Measurements from ENCODE around the gene RNF5. TPM values are rescaled to one million over a fixed set of nuclear protein-coding genes. Genes with fewer than 3 reads are reported as not detected.

RNF5 gene
- polyA plus RNA-seq, 1 of the 3 experiments (the other 2 are of a cell fraction), result 110 TPM

DNA sequence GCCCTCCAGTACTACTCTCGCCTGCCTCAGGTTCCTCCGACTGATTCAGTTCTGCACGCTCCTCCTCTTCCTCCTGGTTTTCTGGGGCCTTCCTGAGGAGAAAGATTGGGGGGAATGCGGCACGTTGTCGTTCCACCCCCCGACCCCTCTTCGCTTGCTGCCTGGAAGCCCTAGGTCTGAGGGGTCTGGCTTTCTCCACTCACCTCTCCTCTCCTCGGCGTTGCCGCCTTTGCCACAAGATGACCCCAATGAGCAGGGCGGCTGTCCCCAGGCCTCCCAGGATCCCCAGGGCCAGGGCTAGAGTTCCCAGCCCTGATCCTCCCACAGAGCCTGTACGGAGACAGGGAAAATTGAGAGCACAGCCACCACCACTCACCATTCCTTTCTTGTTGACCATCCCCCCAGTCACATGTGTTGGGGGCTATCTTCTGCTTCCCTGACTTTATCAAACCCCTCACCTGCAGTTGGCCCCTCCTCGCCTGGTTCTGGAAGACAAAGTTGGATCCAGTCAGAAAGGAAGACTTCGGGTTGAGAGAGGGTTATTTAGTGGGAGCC lies 3.0 kb downstream of the RNF5 start (continued):
- TF ChIP-seq, protein P1, sequence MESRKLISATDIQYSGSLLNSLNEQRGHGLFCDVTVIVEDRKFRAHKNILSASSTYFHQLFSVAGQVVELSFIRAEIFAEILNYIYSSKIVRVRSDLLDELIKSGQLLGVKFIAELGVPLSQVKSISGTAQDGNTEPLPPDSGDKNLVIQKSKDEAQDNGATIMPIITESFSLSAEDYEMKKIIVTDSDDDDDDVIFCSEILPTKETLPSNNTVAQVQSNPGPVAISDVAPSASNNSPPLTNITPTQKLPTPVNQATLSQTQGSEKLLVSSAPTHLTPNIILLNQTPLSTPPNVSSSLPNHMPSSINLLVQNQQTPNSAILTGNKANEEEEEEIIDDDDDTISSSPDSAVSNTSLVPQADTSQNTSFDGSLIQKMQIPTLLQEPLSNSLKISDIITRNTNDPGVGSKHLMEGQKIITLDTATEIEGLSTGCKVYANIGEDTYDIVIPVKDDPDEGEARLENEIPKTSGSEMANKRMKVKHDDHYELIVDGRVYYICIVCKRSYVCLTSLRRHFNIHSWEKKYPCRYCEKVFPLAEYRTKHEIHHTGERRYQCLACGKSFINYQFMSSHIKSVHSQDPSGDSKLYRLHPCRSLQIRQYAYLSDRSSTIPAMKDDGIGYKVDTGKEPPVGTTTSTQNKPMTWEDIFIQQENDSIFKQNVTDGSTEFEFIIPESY (IDR thresholded peaks at IDR 0.05; ENCODE audit: borderline replicate concordance, low read depth), result no peak
- no peak for TF ChIP-seq FOXM1 (IDR thresholded peaks at IDR 0.05; ENCODE audit: low read depth)
- no peak for TF ChIP-seq FOXJ3 (CRISPR knock-in tag; IDR thresholded peaks at IDR 0.05)
- no peak for TF ChIP-seq EP300 (IDR thresholded peaks at IDR 0.05; ENCODE audit: borderline replicate concordance in 1 of 2, low read depth in 1 of 2, low read length in 1 of 2)
- TF ChIP-seq RFX5 (IDR thresholded peaks at IDR 0.05; ENCODE audit: low read length), result no peak
- TF ChIP-seq MEF2A (IDR thresholded peaks at IDR 0.05; ENCODE audit: borderline replicate concordance, low read depth), result no peak
- TF ChIP-seq POLR2AphosphoS5 (IDR thresholded peaks at IDR 0.05; ENCODE audit: low read depth, low read length), result no peak
- TF ChIP-seq, protein P2, sequence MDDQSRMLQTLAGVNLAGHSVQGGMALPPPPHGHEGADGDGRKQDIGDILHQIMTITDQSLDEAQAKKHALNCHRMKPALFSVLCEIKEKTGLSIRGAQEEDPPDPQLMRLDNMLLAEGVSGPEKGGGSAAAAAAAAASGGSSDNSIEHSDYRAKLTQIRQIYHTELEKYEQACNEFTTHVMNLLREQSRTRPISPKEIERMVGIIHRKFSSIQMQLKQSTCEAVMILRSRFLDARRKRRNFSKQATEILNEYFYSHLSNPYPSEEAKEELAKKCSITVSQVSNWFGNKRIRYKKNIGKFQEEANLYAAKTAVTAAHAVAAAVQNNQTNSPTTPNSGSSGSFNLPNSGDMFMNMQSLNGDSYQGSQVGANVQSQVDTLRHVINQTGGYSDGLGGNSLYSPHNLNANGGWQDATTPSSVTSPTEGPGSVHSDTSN (IDR thresholded peaks at IDR 0.05), result no peak
- TF ChIP-seq JUND (IDR thresholded peaks at IDR 0.05), result no peak
- TF ChIP-seq, protein P3, sequence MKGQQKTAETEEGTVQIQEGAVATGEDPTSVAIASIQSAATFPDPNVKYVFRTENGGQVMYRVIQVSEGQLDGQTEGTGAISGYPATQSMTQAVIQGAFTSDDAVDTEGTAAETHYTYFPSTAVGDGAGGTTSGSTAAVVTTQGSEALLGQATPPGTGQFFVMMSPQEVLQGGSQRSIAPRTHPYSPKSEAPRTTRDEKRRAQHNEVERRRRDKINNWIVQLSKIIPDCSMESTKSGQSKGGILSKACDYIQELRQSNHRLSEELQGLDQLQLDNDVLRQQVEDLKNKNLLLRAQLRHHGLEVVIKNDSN (IDR thresholded peaks at IDR 0.05; ENCODE audit: borderline replicate concordance, low read depth), result no peak
- no peak for TF ChIP-seq MXI1 (IDR thresholded peaks at IDR 0.05; ENCODE audit: low read depth, low read length)

DNA sequence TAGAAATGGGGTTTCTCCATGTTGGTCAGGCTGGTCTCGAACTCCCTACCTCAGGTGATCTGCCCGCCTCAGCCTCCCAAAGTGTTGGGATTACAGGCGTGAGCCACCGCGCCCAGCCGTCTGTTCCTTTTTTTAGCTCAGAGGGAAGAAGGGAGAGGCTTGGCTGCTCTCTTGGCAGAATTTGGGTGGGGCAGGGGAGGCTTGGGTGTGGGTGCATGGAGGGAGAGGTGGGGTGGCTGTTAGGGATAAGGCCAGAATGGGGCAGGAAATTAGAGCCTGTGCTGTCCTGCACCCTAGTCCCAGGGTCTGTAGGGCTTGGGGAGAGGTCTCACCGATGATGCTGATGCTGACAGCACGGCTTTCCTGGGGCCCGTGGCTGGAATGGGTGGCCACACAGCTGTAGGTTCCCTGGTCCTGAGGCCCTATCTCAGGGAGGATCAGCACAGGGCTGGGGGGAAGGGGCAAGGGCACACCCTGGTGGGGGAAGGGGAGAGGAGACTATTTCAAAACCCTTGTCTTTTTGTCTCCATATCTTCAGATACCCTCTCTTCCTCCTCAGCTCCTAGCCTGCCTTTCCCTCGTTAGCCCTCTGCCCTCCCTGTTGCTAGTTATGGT lies 3.8 kb downstream of the RNF5 start:
- H3K4me2 ChIP-seq, result no peak overlapping the region
- no peak overlapping the region for H3K4me3 ChIP-seq (ENCODE audit: low read depth in 2 of 2, low read length in 1 of 2)
- no peak overlapping the region for H3K27ac ChIP-seq (ENCODE audit: low read depth in 2 of 2, low read length in 1 of 2)
- H3K27me3 ChIP-seq (ENCODE audit: insufficient read depth), result no peaks in the 10 kb centered on the region
- H3K9ac ChIP-seq, result no peak overlapping the region
- TF ChIP-seq GABPA (IDR thresholded peaks at IDR 0.05; ENCODE audit: low read depth) (no peak), SMC3 (IDR thresholded peaks at IDR 0.05; ENCODE audit: low read depth, low read length) (no peak)
- H3K9me3 ChIP-seq, result no peaks in the 10 kb centered on the region
- POLR2A ChIA-PET, result no interaction called here
- peaks cover 13% of the 10 kb centered on the region; the same call in 1 of the 2 replicates for H3K79me2 ChIP-seq (ENCODE audit: insufficient read depth)
- H3F3A ChIP-seq (replicated peaks; ENCODE audit: insufficient read depth), result peaks cover 21% of the 10 kb centered on the region
- no peaks in the 10 kb centered on the region for H4K20me1 ChIP-seq (ENCODE audit: insufficient read depth)
- H2AFZ ChIP-seq (ENCODE audit: low read depth), result no peak overlapping the region
- DNase-seq, result no peak
- 98% methylated on average over 9 of the region's 10 CpGs for WGBS (ENCODE audit: low lambda C conversion rate)
- H3K4me1 ChIP-seq (ENCODE audit: control insufficient read depth in 1 of 2, insufficient read depth in 2 of 2, low read depth in 1 of 2, low read length in 1 of 2), result peaks cover 4 to 15% of the 10 kb centered on the region in 2 experiments; a peak in 2 of 4 replicates
- H3K9me2 ChIP-seq, result no peaks in the 10 kb centered on the region
- H3K36me3 ChIP-seq (replicated peaks in 1 of 2; ENCODE audit: control insufficient read depth in 1 of 2, insufficient read depth in 2 of 2, low read length in 1 of 2), result peaks cover 9 to 36% of the 10 kb centered on the region in 2 experiments
- CTCF ChIA-PET, result interaction anchor here (0.8 to 1.4 kb wide), 3 partner anchors 12 to 584 kb away, joined by 3 to 4 read pairs (median 4); no protein-coding TSS in a partner anchor

Data from SK-N-SH (cell line).